Midbrain (tissue), 1 donor: Measurements from ENCODE around the gene CD37.
"Not testable (repeated sequence)": the region's sequence is repeated elsewhere in the genome, so short reads cannot be mapped to it uniquely, and the experiment has no call there.

ENCODE experiments used
- DNase-seq: peaks from one replicate; lab custom pipeline; 2025; lab: John Stamatoyannopoulos, UW

The CD37 gene

GRCh38 chr19:49347835-49348234, 12.6 kb downstream of the CD37 start:
- DNase-seq = peak; percentile 4

DNA sequence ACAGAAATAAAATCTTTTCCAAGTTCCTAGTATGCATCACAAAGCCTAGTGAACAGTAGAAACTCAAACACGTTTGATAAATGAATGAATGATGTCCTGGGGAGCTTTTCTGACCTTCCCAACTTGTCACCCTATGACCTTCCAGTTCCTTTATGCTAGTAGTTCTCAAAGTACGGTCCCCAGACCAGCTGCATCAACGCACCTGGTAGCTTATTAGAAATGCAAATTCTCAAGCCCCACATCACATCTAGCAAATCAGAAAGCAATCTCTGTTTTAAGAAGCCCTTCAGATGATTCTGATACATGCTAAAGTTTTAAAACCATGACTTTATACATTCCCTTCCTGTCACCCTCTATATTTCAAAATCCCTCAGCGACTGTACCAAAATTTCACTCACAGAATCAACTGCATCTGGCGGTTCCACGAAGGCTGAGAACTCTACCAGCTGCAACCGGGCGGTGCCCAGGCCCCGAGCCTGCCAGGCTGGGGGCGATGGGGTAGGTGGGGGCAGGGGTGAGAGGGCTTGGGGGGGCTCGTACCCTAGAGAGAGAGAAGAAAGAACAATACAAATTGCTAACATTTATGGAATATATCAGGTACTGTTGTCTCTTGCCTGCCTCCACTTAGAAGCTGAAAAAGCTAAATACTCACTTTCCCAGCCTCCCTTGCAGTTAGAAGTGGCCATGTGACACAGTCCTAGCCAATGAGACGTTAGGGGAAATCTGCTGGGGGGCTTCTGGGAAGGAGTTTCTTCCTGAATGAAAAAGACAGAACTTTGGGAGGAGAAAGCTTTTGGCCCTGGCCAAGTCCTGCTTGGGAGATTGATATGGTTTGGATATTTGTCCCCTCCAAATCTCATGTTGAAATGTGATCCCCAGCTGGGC, 13.3 kb downstream of the CD37 start:
- no peak for DNase-seq

DNA sequence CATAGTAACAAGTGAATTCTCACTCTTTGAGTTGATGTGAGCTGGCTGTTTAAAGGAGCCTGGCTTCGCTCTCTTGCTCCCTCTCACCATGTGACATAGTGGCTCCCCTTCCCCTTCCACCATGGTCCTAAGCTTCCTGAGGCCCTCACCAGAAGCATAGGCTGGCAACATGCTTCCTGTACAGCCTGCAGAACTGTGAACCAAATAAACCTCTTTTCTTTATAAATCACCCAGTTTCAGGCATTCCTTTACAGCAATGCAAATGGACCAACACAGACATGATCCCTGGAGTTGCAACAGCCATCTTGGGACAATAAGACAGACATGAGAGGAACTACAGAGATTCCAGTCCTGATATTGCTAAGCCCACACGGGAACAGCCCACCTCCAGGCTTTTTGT, 14.4 kb downstream of the CD37 start:
- no peak for DNase-seq

DNA sequence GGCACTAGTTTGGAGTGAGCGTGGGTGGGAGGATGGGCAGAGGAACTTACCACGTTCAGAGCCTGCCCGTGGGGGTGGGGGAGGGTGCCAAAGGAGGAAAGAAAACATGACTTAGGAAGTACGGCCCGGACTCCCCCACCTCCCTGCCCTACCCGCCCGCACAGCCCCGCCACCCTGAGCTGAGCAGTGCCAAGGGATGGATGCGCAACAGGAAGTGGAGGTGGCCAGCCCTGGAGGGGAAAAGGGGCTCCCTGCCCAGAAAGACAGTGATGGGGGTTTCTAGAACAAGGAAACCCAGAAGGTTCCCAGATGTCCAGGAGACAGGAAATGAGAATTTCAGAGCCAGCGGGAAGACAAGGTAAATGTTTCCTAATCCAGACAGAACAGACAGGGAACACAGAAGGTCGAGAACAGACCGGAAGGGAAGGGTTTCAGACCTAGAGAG, 20.7 kb downstream of the CD37 start:
- no peak for DNase-seq

DNA sequence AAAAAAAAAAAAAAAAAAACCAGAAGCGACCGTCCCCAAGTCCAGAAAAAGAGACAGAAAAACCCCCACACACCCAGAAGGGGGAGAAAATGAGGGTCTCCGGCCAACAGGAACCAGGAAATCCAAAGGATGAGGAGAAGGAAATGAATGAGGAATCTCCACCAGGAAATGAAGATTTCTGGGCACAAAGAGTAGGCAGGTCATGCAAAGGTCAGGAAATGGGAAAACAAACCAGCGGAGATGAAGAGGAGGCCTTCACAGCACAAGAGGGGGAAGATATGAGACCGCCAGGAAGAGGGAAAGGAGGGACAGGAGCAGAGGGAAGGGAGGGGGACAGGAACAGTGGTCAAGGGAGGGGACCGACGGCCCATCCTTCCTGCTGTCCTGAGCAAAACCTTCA, 21.2 kb downstream of the CD37 start:
- DNase-seq = no peak

- DNase-seq = no peak
Observed at GRCh38 chr19:49357186-49357585, 22.0 kb downstream of the CD37 start.

- no peak for DNase-seq
Observed at GRCh38 chr19:49359851-49360820, 24.9 kb downstream of the CD37 start.

GRCh38 chr19:49361438-49362047, 26.3 kb downstream of the CD37 start:
- DNase-seq = no peak

GRCh38 chr19:49362048-49362928, 27.1 kb downstream of the CD37 start, which contains the start of gene TEAD2:
Gene TEAD2 (minus strand): TSS chr19:49362416. CDS start chr19:49360075, 2,341 bp downstream.
- no peak for DNase-seq

GRCh38 chr19:49362929-49363267, 27.7 kb downstream of the CD37 start:
- no peak for DNase-seq

- no peak for DNase-seq
Observed at GRCh38 chr19:49363268-49364082, 28.3 kb downstream of the CD37 start, which contains the start of gene DKKL1. Gene DKKL1 (plus strand): TSS chr19:49363877. CDS start chr19:49363999, 122 bp downstream.

DNA sequence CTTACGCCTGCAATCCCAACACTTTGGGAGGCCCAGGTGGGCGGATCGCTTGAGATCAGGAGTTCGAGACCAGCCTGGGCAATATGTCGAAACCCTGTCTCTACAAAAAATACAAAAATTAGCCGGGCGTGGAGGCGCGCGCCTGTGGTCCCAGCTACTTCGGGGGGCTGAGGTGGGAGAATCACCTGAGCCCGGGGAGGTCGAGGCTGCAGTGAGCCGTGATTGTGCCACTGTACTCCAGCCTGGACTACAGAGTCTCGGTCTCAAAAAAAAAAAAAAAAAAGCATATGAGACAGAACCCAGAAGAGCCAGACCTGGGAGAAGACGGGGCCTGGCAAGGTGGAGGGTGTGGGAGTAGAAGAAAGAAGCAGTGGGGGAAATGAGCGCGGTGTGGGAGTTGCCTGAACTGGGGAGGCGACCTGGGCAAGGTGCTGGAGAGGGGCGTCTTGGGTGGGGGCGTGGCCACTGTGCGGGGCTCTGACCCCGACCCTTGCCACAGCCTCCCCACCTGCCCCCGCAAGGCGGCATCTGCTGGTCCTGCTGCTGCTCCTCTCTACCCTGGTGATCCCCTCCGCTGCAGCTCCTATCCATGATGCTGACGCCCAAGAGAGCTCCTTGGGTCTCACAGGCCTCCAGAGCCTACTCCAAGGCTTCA, 29.0 kb downstream of the CD37 start:
- DNase-seq = no peak

DNA sequence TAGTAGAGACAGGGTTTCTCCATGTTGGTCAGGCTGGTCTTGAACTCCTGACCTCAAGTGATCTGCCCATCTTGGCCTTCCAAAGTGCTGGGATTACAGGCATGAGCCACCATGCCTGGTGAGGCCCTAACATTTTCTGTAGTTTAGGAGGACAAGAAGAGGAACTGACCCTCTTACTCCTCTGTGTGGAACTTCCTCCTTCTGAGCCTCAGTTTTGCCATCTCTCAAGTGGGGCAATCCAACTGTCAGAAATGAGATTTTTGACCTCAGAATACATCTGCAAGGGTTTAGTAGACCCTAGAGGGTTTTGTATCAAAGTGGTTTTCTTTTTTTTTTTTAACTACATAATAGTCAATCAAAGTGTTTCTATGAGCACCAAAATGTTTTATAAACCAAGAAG, 30.9 kb downstream of the CD37 start:
- DNase-seq = no peak

DNA sequence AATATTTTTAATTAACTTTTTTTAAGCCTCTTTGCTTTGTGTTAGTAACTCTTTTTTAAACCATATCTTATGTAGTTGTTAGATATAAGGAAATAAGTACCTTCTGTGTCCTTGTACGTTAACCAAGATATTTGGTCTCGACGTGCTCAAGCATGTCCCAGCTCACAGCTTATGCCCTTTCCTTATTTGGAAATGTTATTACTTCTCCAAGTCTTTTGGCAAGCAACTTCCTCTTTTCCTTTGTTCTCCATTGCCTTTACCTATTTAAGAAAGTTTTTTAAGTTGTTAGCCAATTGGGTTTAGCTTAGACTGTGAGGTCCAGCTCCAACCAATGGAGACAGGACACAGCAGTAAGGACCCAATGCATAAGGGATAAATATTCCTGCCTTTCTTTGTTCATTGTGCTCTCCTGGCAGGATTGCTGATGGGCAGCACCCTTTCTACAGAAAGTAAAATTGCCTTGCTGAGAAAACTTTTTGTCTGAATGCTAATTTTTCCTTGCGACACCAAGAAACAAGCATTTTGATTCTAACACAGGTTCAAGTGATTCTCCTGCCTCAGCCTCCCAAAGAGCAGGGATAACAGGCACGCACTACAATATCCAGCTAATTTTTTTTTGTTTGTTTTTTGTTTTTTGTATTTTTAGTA, 33.6 kb downstream of the CD37 start:
- no peak for DNase-seq

DNA sequence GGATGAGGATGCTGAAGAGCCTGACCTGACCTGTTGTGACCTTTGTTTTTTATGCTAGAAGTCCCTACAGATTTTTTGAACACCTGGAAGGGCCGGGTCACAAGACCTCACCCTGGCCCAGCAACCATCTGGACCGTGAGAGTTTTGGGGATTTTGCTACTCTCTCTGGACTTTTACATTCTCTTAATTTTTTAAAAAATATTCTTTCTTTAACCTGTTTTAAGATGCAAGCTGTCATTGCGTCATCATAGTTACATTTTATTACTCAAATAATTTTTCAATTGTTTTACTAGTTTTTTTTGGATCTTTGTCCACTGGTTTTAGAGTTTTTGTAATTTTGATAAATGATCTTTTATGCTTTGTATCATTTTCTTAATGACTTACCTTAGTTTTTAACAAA, 36.0 kb downstream of the CD37 start:
- no peak for DNase-seq

DNA sequence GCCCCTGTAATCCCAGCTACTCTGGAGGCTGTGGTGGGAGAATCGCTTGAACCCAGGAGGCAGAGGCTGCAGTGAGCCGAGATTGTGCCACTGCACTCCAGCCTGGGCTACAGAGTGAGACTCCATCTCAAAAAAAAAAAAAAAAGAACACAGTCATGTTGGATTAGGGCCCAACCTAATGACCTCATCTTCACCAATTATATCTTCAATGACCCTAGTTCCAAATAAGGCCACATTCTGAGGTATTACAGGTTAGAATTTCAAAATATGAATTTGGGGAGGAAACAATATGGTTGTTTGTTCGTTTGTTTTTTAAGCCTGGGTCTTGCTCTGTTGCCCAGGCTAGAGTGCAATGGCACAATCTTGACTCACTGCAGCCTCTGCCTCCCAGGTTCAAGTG, 38.0 kb downstream of the CD37 start:
- not testable (repeated sequence) for DNase-seq

- DNase-seq = no peak
Observed at GRCh38 chr19:49374665-49375434, 39.6 kb downstream of the CD37 start.

DNA sequence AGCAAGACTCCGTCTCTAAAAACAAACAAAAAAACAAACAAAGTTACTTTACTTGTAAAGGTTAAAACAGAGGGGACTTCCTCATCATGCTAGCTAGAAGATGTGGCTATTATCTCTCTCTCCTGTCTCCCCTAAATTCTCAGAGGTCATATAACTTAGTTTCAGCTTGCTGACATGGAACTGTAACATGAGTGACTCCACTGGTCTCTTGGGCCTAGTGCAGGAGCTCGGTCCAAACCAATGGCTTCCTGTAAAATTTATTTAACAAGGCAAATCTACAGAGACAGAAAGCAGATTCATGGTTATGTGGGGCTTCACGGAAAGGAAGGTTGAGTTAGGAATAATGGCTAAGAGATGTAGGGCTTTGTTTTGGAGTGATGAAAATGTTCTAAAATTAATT, 43.3 kb downstream of the CD37 start:
- DNase-seq = no peak
